Kidney (tissue), 14 donors: ENCODE data around the gene DNM1. TPM values are rescaled to one million over a fixed set of nuclear protein-coding genes. Genes with fewer than 3 reads are reported as not detected.

Experiments used
- DNase-seq, 5 donors: peaks; one replicate each; pipeline ENCODE4 v3.0.0-alpha.2; 2013 to 2020
- FAIRE-seq: peaks from 2 replicates; lab custom pipeline; 2012; peaks lifted over from hg19 to GRCh38; lab: Jason Lieb, UNC
- H3K27ac ChIP-seq, 2 donors: one replicate each; pipeline ENCODE4 v1.7.0; 2013; ENCODE audit warnings: low read depth in 2 of 2, low read length in 2 of 2, inconsistent platforms in 1 of 2
- H3K27me3 ChIP-seq: one replicate; pipeline ENCODE4 v1.7.1; 2013; ENCODE audit warnings: low read length, inconsistent platforms; ENCODE audit not compliant: control insufficient read depth, insufficient read depth
- H3K36me3 ChIP-seq, 3 donors: one replicate each; pipeline versions ENCODE4 v1.7.0 to v1.7.1; 2013; ENCODE audit warnings: low read length in 3 of 3, control low read depth in 1 of 3, inconsistent platforms in 1 of 3; ENCODE audit not compliant: insufficient read depth in 3 of 3, control insufficient read depth in 2 of 3
- H3K4me1 ChIP-seq, 3 donors: one replicate each; pipeline versions ENCODE4 v1.7.0 to v1.7.1; 2013; ENCODE audit warnings: low read length in 3 of 3, inconsistent platforms in 1 of 3, low read depth in 1 of 3; ENCODE audit not compliant: control insufficient read depth in 2 of 3, insufficient read depth in 2 of 3
- H3K4me3 ChIP-seq, 3 donors: one replicate each; pipeline versions ENCODE4 v1.7.0 to v1.8.1; 2013; ENCODE audit warnings: low read length in 3 of 3, control low read depth in 1 of 3, inconsistent platforms in 1 of 3
- H3K9ac ChIP-seq, 3 donors: one replicate each; pipeline versions ENCODE4 v1.7.0 to v1.7.1; 2013; ENCODE audit warnings: low read length in 3 of 3, control low read depth in 1 of 3, inconsistent platforms in 1 of 3
- H3K9me3 ChIP-seq, 3 donors: one replicate each; pipeline versions ENCODE4 v1.7.0 to v1.7.1; 2013; ENCODE audit warnings: low read length in 3 of 3, control low read depth in 1 of 3, inconsistent platforms in 1 of 3; ENCODE audit not compliant: control insufficient read depth in 2 of 3, insufficient read depth in 1 of 3
- intact Hi-C: fragments of 100-400 bp; cut with DNase I; formaldehyde crosslinking; loops from one replicate; pipeline ENCODE4 v1.11.1; 2022
- polyA plus RNA-seq: library from polyadenylated mRNA; stranded (reverse); fragments of 350-450 nt; fragmentation: Illumina TruSeq; extraction: RNeasy Lipid Tissue Mini Kit (QIAGEN cat#74804); gene quantifications from one replicate; pipeline ENCODE4 v1.2.3, GENCODE V29; 2014; ENCODE audit warnings: low read depth, low replicate concordance; ENCODE audit not compliant: insufficient read depth
- total RNA-seq: library from RNA; stranded (reverse); fragmentation: NEBNext Ultra II Directional; extraction: Animal tissue kit (Norgen Biotek cat#: 25700); gene quantifications from one replicate; pipeline ENCODE4 v1.2.1, GENCODE V29; 2021
- TF ChIP-seq, protein P1 (sequence below): IDR thresholded peaks from 3 replicates; pipeline ENCODE4 v1.5.1; 2012; ENCODE audit warnings: mild to moderate bottlenecking, moderate library complexity, borderline replicate concordance; ENCODE audit not compliant: insufficient read depth; ENCODE audit errors: extremely low read depth
- donor health status: control.
- donor health status: control.
- donor health status: control.
- donor health status: control.
- donor health status: control.
- donor health status: DM: yes; HTN: yes; CAD: no.
- donor health status: Normal renal cell carcinoma (clear cell type).

DNM1 gene
- total and polyA plus RNA-seq, 2 donors from 2014 or later = 7.3 to 22.6 TPM

DNA sequence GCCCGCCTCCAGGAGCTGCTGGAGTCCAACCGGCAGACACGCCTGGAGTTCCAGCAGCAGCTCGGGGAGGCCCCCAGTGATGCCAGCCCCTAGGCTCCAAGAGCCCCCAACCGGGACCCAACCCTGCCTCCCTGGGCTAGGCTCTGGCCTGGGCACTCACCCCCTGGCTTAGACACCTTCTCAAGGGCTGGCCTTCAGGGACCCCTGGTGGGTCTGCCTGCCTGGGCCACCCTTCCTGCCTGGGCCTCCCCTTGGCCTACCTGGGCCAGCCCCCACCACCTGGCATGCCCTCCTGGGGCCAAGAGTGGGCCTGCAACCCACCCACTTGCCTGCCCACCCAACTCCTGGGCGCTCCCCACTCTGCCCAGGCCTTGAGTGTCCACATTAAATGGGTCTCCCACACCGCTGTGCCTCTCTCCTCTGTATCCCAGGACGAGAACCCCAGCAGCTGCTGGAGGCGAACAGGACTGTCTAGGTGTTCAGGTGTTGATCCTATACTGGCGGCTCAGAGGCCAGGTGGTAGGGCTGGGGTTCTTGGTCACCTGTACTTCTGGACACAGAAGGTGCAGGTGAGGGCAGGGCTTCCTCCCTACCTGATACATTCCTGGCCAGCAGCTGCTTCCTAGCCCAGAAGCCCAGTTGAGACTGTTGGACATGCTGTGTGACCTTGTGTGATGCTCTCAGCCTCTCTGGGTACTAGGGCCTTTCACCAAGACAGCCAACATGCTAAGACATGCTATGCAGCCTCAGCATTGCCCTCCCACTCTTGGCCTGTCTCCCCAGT, 39.5 kb upstream of the DNM1 start:
- FAIRE-seq (no peak), DNase-seq (peak in 2 of 5 donors; percentile 35 to 70)
- Histone ChIP-seq H3K27me3 (no peaks in the 10 kb centered on the region), H3K27ac (no peak overlapping the region), H3K4me3 (no peak overlapping the region), H3K9me3 (no peaks in the 10 kb centered on the region), H3K4me1 (peaks cover 0 to 9% (median 0%) of the 10 kb centered on the region in 3 donors), H3K9ac (no peak overlapping the region), H3K36me3 (peaks cover 7 to 26% (median 11%) of the 10 kb centered on the region in 3 donors)
- intact Hi-C loops = no loop called here
- TF ChIP-seq, protein P1, sequence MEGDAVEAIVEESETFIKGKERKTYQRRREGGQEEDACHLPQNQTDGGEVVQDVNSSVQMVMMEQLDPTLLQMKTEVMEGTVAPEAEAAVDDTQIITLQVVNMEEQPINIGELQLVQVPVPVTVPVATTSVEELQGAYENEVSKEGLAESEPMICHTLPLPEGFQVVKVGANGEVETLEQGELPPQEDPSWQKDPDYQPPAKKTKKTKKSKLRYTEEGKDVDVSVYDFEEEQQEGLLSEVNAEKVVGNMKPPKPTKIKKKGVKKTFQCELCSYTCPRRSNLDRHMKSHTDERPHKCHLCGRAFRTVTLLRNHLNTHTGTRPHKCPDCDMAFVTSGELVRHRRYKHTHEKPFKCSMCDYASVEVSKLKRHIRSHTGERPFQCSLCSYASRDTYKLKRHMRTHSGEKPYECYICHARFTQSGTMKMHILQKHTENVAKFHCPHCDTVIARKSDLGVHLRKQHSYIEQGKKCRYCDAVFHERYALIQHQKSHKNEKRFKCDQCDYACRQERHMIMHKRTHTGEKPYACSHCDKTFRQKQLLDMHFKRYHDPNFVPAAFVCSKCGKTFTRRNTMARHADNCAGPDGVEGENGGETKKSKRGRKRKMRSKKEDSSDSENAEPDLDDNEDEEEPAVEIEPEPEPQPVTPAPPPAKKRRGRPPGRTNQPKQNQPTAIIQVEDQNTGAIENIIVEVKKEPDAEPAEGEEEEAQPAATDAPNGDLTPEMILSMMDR = no peak

DNA sequence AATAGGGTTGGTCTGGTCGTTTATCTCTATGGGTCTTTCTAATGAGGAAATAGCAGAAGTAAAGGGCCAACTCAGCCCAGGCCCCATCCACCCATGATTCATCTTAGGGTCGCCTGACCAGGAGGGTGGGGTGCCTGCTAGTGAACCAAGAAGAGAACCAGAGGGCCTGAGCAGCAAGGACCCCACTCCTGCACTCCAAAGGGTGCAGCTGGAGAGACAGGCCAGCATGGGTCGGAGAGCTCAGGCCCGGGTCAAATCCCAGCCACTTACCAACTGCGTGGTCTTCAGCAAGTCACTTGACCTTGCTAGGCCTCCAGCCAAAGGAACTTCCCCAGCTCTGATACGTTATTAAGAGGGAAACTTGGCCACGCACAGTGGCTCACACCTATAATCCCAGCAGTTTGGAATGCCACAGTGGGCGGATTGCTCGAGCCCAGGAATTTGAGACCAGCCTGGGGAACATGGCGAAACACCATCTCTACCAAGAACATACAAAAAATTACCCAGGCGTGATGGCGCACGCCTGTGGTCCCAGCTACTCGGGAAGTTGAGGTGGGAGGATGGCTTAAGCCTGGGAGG, 38.8 kb upstream of the DNM1 start:
- Histone ChIP-seq H3K27ac (no peak overlapping the region), H3K4me1 (peaks cover 0 to 9% (median 0%) of the 10 kb centered on the region in 3 donors), H3K36me3 (peaks cover 7 to 31% (median 15%) of the 10 kb centered on the region in 3 donors), H3K9ac (no peak overlapping the region), H3K27me3 (no peaks in the 10 kb centered on the region), H3K4me3 (no peak overlapping the region), H3K9me3 (no peaks in the 10 kb centered on the region)
- TF ChIP-seq, protein P1 = no peak
- FAIRE-seq = no peak
- DNase-seq = peak in 1 of 5 donors; percentile 31
- intact Hi-C loops = no loop called here

DNA sequence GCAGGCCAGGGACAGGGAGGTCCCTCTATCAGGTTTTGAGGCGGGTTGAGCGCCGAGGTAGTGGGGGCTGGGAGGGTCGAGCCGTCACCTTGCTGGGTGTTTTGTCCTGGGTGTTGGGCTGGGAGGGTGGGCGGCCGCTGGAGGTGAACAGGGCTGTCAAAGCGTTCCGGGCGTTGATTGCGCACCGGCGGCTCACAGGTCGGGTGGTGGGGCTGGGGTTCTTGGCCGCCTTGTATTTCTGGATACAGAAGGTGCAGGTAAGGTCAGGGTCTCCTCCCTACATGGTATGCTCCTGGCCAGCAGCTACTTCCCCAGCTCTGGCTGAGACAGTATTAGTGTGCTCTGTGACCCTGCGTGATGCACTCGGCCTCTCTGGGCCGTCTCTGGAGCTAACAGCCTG, 37.0 kb upstream of the DNM1 start:
- peaks cover 0 to 2% (median 0%) of the 10 kb centered on the region in 3 donors for H3K4me1 ChIP-seq
- no peak overlapping the region for H3K9ac ChIP-seq
- DNase-seq (peak in 1 of 5 donors; percentile 67), FAIRE-seq (no peak)
- intact Hi-C loops = no loop called here
- peaks cover 7 to 41% (median 23%) of the 10 kb centered on the region in 3 donors for H3K36me3 ChIP-seq
- H3K4me3 ChIP-seq = no peak overlapping the region
- TF ChIP-seq, protein P1 = no peak
- H3K27me3 ChIP-seq = no peaks in the 10 kb centered on the region
- no peaks in the 10 kb centered on the region for H3K9me3 ChIP-seq
- H3K27ac ChIP-seq = no peak overlapping the region
